Stimulated activated CD4-positive, alpha-beta T cell treated with anti-CD3 and anti-CD28 coated beads, Interleukin-1b, Interleukin-23, amount 100 ng/mL, for 4 hours (primary cell): ENCODE data around the gene CDX1.

Source experiments
- DNase-seq, 2 donors: peaks; one replicate each; pipeline ENCODE4 v3.0.0-alpha.2; 2020; ENCODE audit warnings: low read depth in 2 of 2

CDX1 gene

DNA sequence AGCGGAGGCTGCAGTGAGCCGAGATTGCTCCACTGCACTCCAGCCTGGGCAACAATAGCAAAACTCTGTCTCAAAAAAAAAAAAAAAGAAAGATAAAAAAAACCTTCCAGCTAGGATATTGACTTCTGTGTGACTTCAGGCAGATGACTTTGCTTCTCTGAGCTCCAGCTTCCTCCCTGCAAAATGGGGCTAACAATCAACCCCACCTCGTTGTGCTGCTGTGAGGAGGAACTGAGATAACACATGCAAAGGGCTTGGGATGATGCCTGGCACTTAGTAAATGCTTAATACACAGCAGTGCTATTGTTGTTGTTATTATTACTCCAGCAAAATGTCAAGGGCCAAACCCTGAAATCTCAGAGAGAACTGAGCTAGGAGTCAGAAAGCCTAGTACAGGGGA lies 3.5 kb upstream of the CDX1 start:
- no peak for DNase-seq

DNA sequence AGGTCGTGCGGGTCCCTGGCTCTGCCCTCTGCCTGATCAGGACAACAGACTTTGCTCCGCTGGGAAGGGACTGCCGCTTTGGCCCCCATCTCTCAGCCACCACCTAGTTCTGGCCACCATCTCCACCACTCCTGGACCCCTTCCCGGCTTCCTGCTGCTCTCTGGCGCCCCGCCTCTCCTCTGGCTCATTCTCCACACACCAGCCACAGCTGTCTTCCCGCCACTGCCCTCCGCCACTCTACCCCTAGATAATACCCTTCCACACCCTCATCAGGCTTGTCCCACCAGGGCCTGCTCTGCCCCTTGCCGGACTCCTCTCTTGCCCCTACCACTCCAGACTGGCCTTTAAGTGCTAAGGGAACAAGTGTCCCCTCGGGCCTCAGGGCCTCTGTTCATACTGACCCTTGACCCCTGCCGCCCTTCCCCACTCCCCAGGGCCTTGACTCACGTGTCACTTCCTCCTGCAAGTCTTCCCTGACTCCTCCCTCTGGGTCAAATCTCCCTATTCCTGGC lies 3.0 kb upstream of the CDX1 start:
- DNase-seq, result no peak

GRCh38 chr5:150164211-150164980 lies 2.2 kb upstream of the CDX1 start:
- DNase-seq, result no peak

DNA sequence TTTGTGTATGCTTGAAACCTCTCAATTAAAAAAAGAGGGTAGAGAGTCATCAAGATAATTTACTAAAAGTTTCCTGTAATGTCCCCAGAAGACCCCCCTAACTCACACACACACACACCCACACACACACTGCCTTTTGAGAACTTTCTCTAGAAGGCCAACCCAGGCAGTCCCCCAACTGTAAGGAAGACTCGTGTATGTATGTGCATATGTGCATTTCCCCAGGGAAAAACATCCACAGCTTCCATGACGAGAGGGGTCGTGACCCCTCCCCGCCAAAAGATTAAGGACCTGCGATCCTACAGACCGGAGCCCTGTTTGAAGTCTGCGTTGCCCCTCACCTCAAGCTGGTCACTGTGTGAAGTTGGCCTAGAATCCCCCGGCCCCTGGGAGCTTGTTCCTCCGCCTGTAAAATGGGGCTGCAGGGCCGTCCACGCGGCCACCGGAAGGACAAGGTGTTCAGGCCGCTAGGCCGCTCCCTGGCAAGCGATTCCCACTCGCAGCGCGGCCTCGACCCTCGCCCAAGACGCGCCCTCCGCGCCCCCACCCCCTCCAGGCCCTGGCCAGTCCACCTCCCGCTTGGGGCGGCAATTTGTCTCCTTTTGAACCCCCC lies 435 bp upstream of the CDX1 start:
- no peak for DNase-seq

DNA sequence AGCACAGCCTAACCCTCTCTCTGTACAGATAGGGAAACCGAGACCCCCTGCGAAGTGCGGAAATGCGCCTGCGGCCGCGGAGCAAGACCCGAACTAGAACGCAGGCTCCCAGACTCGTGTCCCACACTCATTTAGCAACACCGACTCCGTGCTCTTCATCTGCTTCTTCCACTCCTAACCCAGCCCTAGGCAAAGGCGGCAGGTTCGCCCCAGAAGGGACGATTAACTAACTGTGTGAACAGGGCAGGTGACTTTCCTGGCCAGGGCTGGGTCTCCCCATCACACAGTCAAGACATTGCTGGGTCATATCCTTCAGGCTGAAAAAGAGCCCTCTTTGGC lies 903 bp downstream of the CDX1 start:
- no peak for DNase-seq

DNA sequence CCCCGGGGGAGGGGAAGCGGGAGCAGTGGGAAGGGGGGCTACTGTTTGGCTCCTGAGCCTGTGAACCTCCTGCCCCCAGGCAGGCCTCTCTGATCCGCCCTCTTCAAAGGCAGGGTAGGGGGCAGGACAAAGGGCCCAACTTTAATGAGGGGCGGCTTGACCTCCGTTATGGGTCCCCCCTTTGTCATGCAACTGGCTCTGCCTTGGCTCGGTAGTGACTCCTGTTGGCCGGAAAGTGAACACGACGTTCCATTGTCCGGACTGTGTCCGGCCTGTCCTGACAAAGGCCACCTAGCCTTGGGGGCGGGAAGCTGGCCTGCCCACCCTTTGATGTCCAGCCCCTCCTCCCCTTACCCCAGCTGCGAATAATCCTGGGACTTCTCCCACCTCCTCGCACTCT lies 1.3 kb downstream of the CDX1 start:
- DNase-seq, result no peak

GRCh38 chr5:150168864-150169263 lies 2.3 kb downstream of the CDX1 start:
- DNase-seq, result no peak

GRCh38 chr5:150172145-150172544 lies 5.6 kb downstream of the CDX1 start:
- no peak for DNase-seq

DNA sequence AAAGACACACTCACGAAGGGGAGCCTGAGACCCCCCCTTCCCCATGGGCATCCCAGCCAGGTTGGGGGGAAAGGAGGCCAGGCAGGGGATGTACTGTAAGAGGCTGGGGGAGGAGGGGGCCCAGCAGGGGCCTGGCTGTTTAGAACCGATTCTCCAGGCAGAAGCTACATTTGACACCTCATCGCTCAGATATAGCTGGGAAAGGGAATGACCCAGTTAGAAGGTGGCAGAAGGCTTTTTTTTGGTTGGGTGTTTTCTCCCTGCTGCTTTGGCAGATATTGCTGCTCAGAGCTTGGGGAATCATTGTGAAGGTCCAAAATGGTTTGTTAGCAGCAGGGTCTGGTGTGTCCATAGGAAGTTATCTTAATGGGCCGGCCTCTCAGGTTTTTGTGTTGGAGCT lies 6.0 kb downstream of the CDX1 start:
- DNase-seq, result no peak

GRCh38 chr5:150173161-150173560 lies 6.6 kb downstream of the CDX1 start:
- no peak for DNase-seq

GRCh38 chr5:150174285-150174684 lies 7.7 kb downstream of the CDX1 start:
- no peak for DNase-seq

DNA sequence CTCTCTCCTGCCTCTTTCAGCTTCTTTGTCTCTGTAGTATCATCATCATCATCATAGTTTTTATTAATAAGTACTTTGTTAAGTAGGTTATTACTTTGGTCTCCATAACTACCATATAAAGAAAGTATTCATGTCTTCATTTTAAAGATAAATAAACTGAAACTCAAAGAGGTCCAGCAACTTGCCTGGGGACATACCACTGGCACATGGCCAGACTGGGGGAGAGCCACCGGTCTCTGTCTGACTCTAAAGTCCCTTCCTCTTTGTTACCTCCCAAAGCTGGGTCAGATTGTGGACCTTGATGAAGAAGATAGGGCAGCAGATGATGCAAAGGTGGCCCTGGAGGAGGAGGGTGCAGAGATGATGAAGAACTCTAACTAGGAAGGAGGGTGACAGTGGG lies 8.5 kb downstream of the CDX1 start:
- no peak for DNase-seq

- no peak for DNase-seq
These were observed 9.0 kb downstream of the CDX1 start for GRCh38 chr5:150175536-150175935.

DNA sequence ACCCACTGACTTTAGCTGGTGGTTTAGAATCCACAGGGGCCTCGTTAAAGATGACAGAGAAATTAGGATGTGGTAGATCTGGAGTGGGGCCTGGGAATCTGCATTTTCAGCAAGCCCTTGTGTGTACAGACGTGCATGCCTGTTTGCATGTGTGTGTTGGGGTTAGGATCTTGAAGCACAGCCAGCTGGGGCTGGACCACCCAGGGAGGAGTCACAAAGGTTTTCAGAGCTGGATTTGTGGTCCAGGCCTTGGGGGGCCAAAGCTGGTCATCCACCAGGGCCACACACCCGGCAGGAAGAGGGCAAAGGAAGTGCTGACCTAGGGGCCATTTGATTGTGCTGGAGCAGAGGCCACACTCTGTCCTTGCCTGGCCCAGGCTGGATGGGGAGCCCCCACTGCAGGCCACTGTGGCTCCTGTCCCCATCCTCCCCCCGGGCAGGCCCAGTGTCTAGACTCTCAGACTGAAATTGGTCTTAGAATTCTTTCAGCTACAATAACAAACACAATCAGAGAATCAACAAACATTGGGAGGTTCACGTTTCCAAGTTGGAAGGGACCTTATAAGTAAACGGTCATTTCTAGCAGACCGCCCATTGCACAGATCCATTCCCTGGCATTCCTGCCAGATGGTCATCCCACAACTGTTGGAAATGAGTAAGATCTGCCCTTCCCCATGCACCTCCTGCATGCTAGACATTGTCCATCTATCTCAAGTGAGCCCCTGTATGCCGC lies 10.3 kb downstream of the CDX1 start:
- no peak for DNase-seq

- DNase-seq, result no peak
These were observed 11.1 kb downstream of the CDX1 start for GRCh38 chr5:150177721-150178120.

DNA sequence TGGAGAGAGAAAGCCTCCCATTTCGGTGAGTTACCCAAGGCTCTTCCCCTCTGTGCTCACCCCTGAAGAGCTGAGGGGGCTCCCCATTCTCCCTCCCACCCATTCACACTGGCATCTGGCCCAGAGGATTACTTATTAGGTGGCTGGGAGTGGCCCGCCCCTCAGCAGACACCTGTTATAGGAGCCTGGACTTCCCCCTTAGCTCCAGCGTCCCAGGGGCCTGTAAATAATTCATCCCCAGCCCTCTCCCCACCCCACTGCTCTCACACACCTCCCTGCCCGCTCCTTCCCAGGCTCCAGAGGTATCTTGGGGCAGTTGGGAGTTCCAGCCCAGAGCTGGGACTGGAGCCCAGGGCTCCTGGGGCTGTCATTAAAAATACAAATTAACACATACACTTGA lies 11.7 kb downstream of the CDX1 start:
- no peak for DNase-seq

GRCh38 chr5:150179019-150179620 lies 12.5 kb downstream of the CDX1 start:
- DNase-seq, result no peak

- no peak for DNase-seq
These were observed 13.9 kb downstream of the CDX1 start for GRCh38 chr5:150180241-150181026.

DNA sequence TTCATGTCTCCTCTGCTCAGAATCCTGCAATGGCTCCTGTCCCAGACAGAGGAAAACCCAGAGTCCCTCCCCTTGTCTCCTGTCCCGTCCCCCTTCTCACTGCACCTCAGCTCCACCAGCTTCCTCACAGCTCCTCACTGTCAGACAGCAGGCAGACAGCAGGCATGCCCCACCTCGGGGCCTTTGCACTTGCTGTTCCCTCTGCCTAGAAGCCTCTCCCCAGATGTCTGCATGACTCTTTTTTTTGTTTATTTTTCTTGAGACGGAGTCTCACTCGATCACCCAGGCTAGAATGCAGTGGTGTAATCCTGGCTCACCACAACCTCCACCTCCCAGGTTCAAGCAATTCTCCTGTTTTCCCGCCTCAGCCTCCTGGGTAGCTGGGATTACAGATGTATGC lies 14.4 kb downstream of the CDX1 start:
- DNase-seq, result no peak

GRCh38 chr5:150181766-150182545 lies 15.4 kb downstream of the CDX1 start:
- no peak for DNase-seq

DNA sequence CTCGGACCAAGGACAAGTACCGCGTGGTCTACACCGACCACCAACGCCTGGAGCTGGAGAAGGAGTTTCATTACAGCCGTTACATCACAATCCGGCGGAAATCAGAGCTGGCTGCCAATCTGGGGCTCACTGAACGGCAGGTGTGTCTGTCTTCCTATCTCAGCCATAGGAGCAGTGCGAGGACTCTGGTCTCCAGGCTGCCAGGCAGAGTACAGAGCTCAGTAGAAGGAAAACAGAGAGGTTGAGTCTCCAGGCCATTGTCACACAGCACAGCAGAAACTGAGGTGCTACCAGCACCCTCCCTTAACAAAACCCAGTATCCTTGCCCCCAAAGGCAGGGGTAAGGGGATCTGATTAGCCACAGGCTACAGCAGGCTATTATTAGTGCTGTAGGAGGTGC lies 16.2 kb downstream of the CDX1 start:
- no peak for DNase-seq
